A549 (cell line): ENCODE measurements around the gene PEPD. TPM values are rescaled to one million over a fixed set of nuclear protein-coding genes. Genes with fewer than 3 reads are reported as not detected.

Source experiments
- ATAC-seq, 2 experiments: fragments of 200-7000 bp in 1 of 2; fragments of >200 bp in 1 of 2; cut with Nextera tagmentation in 1 of 2; cut with Tn5 transposase in 1 of 2; 3 replicates each; pipeline versions ENCODE4 v1.8.0 to v1.9.1; 2018 to 2020; ENCODE audit warnings: mild to moderate bottlenecking in 1 of 2, moderate library complexity in 1 of 2
- CTCF ChIA-PET: fragments of 300-600 bp; sonication (Branson Sonifier 250); formaldehyde crosslinking; extraction: SDS; loops from one replicate; lab custom pipeline; 2021; ENCODE audit warnings: antibody characterized with exemption, inconsistent platforms; lab: Yijun Ruan, JAX
- POLR2A ChIA-PET: fragments of 350-600 bp; formaldehyde crosslinking; extraction: SDS; loops from one replicate; lab custom pipeline; 2021; ENCODE audit warnings: antibody characterized with exemption, inconsistent platforms; lab: Yijun Ruan, JAX
- DNase-seq, 2 experiments: peaks; one replicate each; pipeline versions ENCODE4 v3.0.0 to v3.0.0-alpha.2; 2011 to 2016; ENCODE audit warnings: low read depth in 1 of 2, low spot score in 1 of 2
- FAIRE-seq: peaks from 2 replicates; lab custom pipeline; 2011; peaks lifted over from hg19 to GRCh38; lab: Jason Lieb, UNC
- H3K27ac ChIP-seq, 2 experiments: fragments of >200 bp; sonication (Bioruptor Twin); formaldehyde crosslinking; 3 replicates each; pipeline ENCODE4 v1.5.1; 2016 to 2017
- H3K4me1 ChIP-seq: fragments of >200 bp; sonication (Bioruptor Twin); formaldehyde crosslinking; 3 replicates; pipeline ENCODE4 v1.6.1; 2016
- H3K4me2 ChIP-seq: fragments of >200 bp; sonication (Bioruptor Twin); formaldehyde crosslinking; 3 replicates; pipeline ENCODE4 v1.6.1; 2016
- H3K4me3 ChIP-seq: fragments of >200 bp; sonication (Bioruptor Twin); formaldehyde crosslinking; 3 replicates; pipeline ENCODE4 v1.5.1; 2016
- H3K9me3 ChIP-seq: fragments of >200 bp; sonication (Bioruptor Twin); formaldehyde crosslinking; 3 replicates; pipeline ENCODE4 v1.6.1; 2016
- BHLHE40 ChIP-seq: IDR thresholded peaks from 2 replicates; pipeline ENCODE4 v1.6.1; 2012; ENCODE audit warnings: low read depth, low read length, inconsistent platforms
- CBX2 ChIP-seq: fragments of 200-600 bp; sonication (generic); IDR thresholded peaks from 2 replicates; pipeline ENCODE4 v1.6.1; 2016; ENCODE audit warnings: low read depth, mild to moderate bottlenecking, borderline replicate concordance
- CBX8 ChIP-seq: fragments of 200-600 bp; sonication (generic); IDR thresholded peaks from 2 replicates; pipeline ENCODE4 v1.6.1; 2016
- CHD4 ChIP-seq: fragments of 200-600 bp; sonication (generic); IDR thresholded peaks from 2 replicates; pipeline ENCODE4 v1.6.1; 2016; ENCODE audit warnings: antibody characterized with exemption, mild to moderate bottlenecking, borderline replicate concordance
- EHF ChIP-seq: fragments of 250-450 bp; sonication (Bioruptor Pico); IDR thresholded peaks from 2 replicates; pipeline ENCODE4 v1.5.0; 2020; ENCODE audit warnings: mild to moderate bottlenecking
- EHMT2 ChIP-seq: fragments of 200-600 bp; sonication (generic); IDR thresholded peaks from 2 replicates; pipeline ENCODE4 v1.6.1; 2016; ENCODE audit warnings: antibody characterized with exemption, low read depth, mild to moderate bottlenecking, moderate library complexity
- EP300 ChIP-seq, 2 experiments: fragments of >200 bp; sonication (Bioruptor Twin); formaldehyde crosslinking; IDR thresholded peaks; 2 replicates in 1 of 2; 3 replicates in 1 of 2; pipeline ENCODE4 v1.6.1; 2016 to 2017
- ESRRA ChIP-seq: fragments of 150-350 bp; IDR thresholded peaks from 2 replicates; pipeline ENCODE4 v1.6.1; 2014; ENCODE audit warnings: mild to moderate bottlenecking, low read length, borderline replicate concordance
- FOSB ChIP-seq: fragments of 250-450 bp; sonication (Bioruptor Pico); IDR thresholded peaks from 2 replicates; pipeline ENCODE4 v1.5.0; 2020; ENCODE audit warnings: mild to moderate bottlenecking, moderate library complexity
- FOSL2 ChIP-seq, 2 experiments: fragments of 450-650 bp in 1 of 2; fragments of >200 bp in 1 of 2; sonication (Bioruptor Twin) in 1 of 2; formaldehyde crosslinking; IDR thresholded peaks; 2 replicates each; pipeline versions ENCODE4 v1.5.0 to v1.6.1; 2016 to 2020; ENCODE audit warnings: mild to moderate bottlenecking in 1 of 2, moderate library complexity in 1 of 2
- HDAC2 ChIP-seq: fragments of 200-600 bp; sonication (generic); IDR thresholded peaks from 2 replicates; pipeline ENCODE4 v1.6.1; 2016
- HOXB5 ChIP-seq: fragments of 250-450 bp; sonication (Bioruptor Pico); IDR thresholded peaks from 2 replicates; pipeline ENCODE4 v1.5.0; 2020; ENCODE audit warnings: mild to moderate bottlenecking, moderate library complexity
- JUNB ChIP-seq: fragments of >200 bp; sonication (Bioruptor Twin); formaldehyde crosslinking; IDR thresholded peaks from 2 replicates; pipeline ENCODE4 v1.6.1; 2016
- MAFK ChIP-seq: fragments of 450-650 bp; IDR thresholded peaks from 2 replicates; pipeline ENCODE4 v1.6.1; 2014; ENCODE audit not compliant: partially characterized antibody
- NFE2L2 ChIP-seq: fragments of 150-350 bp; conservative IDR thresholded peaks from 2 replicates; pipeline ENCODE4 v1.6.1; 2014; ENCODE audit warnings: low read length
- RNF2 ChIP-seq: fragments of 200-600 bp; sonication (generic); IDR thresholded peaks from 2 replicates; pipeline ENCODE4 v1.6.1; 2016; ENCODE audit warnings: low read depth, mild to moderate bottlenecking, antibody characterized with exemption, moderate library complexity, borderline replicate concordance
- SREBF2 ChIP-seq: fragments of 450-650 bp; IDR thresholded peaks from 2 replicates; pipeline ENCODE4 v1.6.1; 2014; ENCODE audit warnings: mild to moderate bottlenecking, moderate library complexity
- ZC3H11A ChIP-seq: fragments of 450-650 bp; IDR thresholded peaks from 2 replicates; pipeline ENCODE4 v1.6.1; 2014; ENCODE audit warnings: antibody characterized with exemption, mild to moderate bottlenecking
- ZFP36 ChIP-seq: fragments of 450-650 bp; IDR thresholded peaks from 2 replicates; pipeline ENCODE4 v1.6.1; 2014; ENCODE audit warnings: borderline replicate concordance; ENCODE audit not compliant: partially characterized antibody
- ZNF302 ChIP-seq: fragments of 250-450 bp; sonication (Bioruptor Pico); IDR thresholded peaks from 2 replicates; pipeline ENCODE4 v1.9.0; 2021; ENCODE audit warnings: inconsistent platforms, mild to moderate bottlenecking, moderate library complexity
- ZSCAN20 ChIP-seq: fragments of 250-450 bp; sonication (Bioruptor Pico); IDR thresholded peaks from 2 replicates; pipeline ENCODE4 v1.8.0; 2022; ENCODE audit warnings: mild to moderate bottlenecking, moderate library complexity
- WGBS: methylation state at CpG from one replicate; pipeline ENCODE4 v1.1.6; 2017; ENCODE audit errors: missing lambda C conversion rate; 5-methylcytosine and 5-hydroxymethylcytosine counted together
- polyA plus RNA-seq, 4 experiments: library from polyadenylated mRNA; depleted of rRNA in 3 of 4; stranded (reverse); fragments of >200 nt; fragmentation: RNase III in 1 of 4; extraction: RNeasy Plus Mini Kit Qiagen cat#74134 plus additional on column Dnase treatment in 1 of 4; gene quantifications; 2 replicates in 3 of 4; 3 replicates in 1 of 4; pipeline ENCODE4 v1.2.3, GENCODE V29; 2011 to 2017
- TF ChIP-seq, protein P1 (sequence below): fragments of >200 bp; sonication (Bioruptor Twin); formaldehyde crosslinking; IDR thresholded peaks from 3 replicates; pipeline ENCODE4 v1.6.1; 2016
- TF ChIP-seq, protein P2 (sequence below): fragments of 450-650 bp; IDR thresholded peaks from 2 replicates; pipeline ENCODE4 v1.6.1; 2014; ENCODE audit warnings: antibody characterized with exemption
- TF ChIP-seq, protein P3 (sequence below): fragments of 200-600 bp; sonication (generic); IDR thresholded peaks from 2 replicates; pipeline ENCODE4 v1.6.1; 2016; ENCODE audit warnings: antibody characterized with exemption, mild to moderate bottlenecking, moderate library complexity

Gene PEPD
- polyA plus RNA-seq, 2 of the 4 experiments (the other 2 are of a cell fraction): 85.5 to 100 TPM

DNA sequence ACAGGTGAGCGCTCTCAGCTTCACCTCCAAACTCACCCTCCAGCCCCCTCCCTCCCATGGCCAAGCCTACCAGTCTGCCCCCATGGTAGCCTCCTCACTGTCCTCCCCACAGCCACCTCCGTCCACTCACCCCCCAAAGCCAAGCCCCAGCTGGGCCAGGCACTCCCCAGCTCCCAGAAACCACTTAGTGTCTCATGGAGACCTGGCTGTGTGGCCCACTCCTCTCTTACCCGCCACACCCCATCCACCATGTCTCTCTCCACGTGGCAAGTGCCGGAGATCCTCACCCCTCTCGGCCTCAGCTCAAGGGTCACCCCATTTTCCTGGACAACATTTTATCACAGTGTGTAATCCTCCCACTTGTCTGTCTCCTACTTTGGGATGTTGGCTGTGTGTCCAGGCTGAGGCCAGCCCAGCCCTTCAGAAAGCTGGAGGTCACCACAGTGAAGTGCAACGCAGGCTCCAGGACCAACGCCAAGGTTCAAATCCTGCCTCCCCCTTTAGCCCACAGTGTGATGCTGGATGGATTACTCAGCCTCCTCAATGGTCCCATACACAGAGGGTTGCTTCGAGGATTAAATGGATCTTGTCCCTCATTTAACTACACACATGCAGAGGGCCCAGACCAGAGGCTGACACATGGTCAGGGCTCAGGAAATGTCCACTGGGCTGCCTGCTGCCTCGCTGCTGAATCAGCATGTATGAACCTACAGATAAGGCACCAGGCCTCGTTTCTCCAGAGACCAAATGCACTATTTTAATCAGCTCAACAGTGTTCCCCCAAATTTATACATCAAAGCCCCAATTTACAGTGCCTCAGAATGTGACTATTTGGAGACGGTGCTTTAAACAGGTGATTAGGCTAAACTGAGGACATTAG lies 76.8 kb downstream of the PEPD start:
- H3K4me3 ChIP-seq: no peak overlapping the region
- no peak for ATAC-seq
- DNase-seq: no peak
- H3K27ac ChIP-seq: no peak overlapping the region
- no peak overlapping the region for H3K4me2 ChIP-seq
- no peaks in the 10 kb centered on the region for H3K4me1 ChIP-seq
- FAIRE-seq: peak; percentile 13
- TF ChIP-seq EHF (CRISPR knock-in tag) (no peak), MAFK (peak; percentile 82)
- ChIA-PET POLR2A (no interaction called here), CTCF (interaction anchor here (0.7 to 5.8 kb wide), 8 partner anchors 12 to 333 kb away, joined by 3 to 34 read pairs (median 3); no protein-coding TSS in a partner anchor)
- 81% methylated on average over 12 of the region's 12 CpGs for WGBS
- no peaks in the 10 kb centered on the region for H3K9me3 ChIP-seq

DNA sequence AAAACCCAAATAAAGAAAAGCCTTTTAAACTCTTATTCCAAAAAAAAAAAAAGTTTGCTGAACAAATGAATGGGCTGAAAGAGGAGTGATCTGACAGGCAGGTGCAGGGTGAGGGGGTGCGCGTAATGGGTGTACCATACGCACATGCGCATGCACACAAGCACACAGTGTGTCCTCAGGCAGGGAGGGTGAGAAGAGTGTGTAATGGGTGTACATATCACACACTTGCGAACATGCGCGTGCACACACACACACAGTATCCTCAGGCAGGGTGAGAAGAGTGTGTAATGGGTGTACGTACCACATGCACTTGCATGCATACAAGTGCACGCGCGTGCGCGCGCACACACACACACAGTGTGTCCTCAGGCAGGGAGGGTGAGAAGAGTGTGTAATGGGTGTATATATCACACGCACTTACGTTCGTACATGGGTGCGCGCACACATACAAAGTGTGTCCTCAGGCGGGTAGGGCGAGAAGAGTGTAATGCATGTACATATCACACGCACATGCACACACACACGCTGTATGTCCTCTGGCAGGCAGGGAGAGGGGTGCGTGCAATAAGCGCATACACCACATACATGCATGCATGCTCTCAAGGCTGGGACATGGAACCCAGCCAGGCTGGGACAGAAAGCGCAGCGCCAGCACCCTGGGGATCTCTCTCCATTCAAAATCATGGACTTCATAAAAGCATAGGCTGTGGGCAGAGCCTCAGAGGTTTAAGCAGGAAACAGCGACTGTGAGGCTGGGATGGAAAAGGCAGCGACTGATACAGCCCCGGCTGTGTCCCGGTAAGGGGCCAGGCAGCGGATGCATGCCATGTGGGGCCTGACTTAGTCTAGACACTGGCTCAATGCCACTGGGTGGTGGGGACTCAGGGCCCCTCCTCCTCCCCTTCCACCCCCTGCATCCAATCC lies 77.7 kb downstream of the PEPD start:
- no peak for ATAC-seq
- Histone ChIP-seq H3K27ac (no peak overlapping the region), H3K9me3 (no peaks in the 10 kb centered on the region), H3K4me2 (no peak overlapping the region), H3K4me3 (no peak overlapping the region), H3K4me1 (no peaks in the 10 kb centered on the region)
- no peak for DNase-seq
- no peak for TF ChIP-seq NFE2L2
- no peak for TF ChIP-seq CBX8
- TF ChIP-seq EP300 (IDR thresholded peaks at IDR 0.05): no peak
- TF ChIP-seq ESRRA: no peak
- no peak for TF ChIP-seq FOSB (CRISPR knock-in tag)
- TF ChIP-seq ZNF302 (CRISPR knock-in tag): no peak
- no peak for TF ChIP-seq HDAC2
- no peak for TF ChIP-seq MAFK
- no peak for TF ChIP-seq FOSL2 (IDR thresholded peaks at IDR 0.05)
- TF ChIP-seq FOSL2 (CRISPR knock-in tag; IDR thresholded peaks at IDR 0.05): no peak
- TF ChIP-seq RNF2: no peak
- TF ChIP-seq ZC3H11A: no peak
- no peak for TF ChIP-seq EHMT2
- no peak for TF ChIP-seq ZFP36
- TF ChIP-seq, protein P1, sequence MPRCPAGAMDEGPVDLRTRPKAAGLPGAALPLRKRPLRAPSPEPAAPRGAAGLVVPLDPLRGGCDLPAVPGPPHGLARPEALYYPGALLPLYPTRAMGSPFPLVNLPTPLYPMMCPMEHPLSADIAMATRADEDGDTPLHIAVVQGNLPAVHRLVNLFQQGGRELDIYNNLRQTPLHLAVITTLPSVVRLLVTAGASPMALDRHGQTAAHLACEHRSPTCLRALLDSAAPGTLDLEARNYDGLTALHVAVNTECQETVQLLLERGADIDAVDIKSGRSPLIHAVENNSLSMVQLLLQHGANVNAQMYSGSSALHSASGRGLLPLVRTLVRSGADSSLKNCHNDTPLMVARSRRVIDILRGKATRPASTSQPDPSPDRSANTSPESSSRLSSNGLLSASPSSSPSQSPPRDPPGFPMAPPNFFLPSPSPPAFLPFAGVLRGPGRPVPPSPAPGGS: no peak
- 90% methylated on average over 32 of the region's 32 CpGs for WGBS
- CTCF ChIA-PET: interaction anchor here (1.1 to 5.8 kb wide), 6 partner anchors 11 to 334 kb away, joined by 3 to 34 read pairs (median 4); no protein-coding TSS in a partner anchor
- peak; percentile 82 for FAIRE-seq
- POLR2A ChIA-PET: no interaction called here

DNA sequence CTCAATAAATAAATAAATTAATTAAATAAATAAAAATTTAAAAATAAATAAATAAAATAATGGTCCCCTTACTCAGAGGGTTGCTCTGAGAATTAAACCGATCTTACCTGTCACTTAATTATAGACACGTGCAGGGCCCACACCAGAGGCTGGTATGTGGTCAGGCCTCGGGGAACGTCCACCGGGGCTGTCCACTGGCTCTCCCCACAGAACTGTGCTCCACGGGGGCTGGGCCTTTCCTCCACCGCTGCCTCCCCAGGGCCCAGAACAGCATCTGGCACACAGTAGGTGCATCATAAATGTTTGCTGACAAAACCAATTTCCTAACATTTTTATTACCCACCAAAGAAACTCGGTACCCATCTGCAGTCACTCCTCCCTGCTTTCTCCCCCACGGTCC lies 78.9 kb downstream of the PEPD start:
- Histone ChIP-seq H3K27ac (no peak overlapping the region), H3K4me1 (no peaks in the 10 kb centered on the region), H3K4me2 (no peak overlapping the region), H3K9me3 (no peaks in the 10 kb centered on the region), H3K4me3 (no peak overlapping the region)
- no peak for FAIRE-seq
- ChIA-PET POLR2A (no interaction called here), CTCF (interaction anchor here (0.7 to 6.3 kb wide), 5 partner anchors 11 to 328 kb away, joined by 3 to 61 read pairs (median 11); no protein-coding TSS in a partner anchor)
- DNase-seq: no peak
- no peak for ATAC-seq
- WGBS: 84% methylated on average over 9 of the region's 9 CpGs
- TF ChIP-seq, protein P1: no peak
- TF ChIP-seq BHLHE40 (no peak), CHD4 (no peak), SREBF2 (no peak), ZSCAN20 (CRISPR knock-in tag) (no peak), RNF2 (no peak), HOXB5 (no peak), EHF (CRISPR knock-in tag) (no peak), HDAC2 (no peak), CBX2 (no peak), JUNB (no peak)
- TF ChIP-seq, protein P2, sequence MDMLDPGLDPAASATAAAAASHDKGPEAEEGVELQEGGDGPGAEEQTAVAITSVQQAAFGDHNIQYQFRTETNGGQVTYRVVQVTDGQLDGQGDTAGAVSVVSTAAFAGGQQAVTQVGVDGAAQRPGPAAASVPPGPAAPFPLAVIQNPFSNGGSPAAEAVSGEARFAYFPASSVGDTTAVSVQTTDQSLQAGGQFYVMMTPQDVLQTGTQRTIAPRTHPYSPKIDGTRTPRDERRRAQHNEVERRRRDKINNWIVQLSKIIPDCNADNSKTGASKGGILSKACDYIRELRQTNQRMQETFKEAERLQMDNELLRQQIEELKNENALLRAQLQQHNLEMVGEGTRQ: no peak
- TF ChIP-seq, protein P3, sequence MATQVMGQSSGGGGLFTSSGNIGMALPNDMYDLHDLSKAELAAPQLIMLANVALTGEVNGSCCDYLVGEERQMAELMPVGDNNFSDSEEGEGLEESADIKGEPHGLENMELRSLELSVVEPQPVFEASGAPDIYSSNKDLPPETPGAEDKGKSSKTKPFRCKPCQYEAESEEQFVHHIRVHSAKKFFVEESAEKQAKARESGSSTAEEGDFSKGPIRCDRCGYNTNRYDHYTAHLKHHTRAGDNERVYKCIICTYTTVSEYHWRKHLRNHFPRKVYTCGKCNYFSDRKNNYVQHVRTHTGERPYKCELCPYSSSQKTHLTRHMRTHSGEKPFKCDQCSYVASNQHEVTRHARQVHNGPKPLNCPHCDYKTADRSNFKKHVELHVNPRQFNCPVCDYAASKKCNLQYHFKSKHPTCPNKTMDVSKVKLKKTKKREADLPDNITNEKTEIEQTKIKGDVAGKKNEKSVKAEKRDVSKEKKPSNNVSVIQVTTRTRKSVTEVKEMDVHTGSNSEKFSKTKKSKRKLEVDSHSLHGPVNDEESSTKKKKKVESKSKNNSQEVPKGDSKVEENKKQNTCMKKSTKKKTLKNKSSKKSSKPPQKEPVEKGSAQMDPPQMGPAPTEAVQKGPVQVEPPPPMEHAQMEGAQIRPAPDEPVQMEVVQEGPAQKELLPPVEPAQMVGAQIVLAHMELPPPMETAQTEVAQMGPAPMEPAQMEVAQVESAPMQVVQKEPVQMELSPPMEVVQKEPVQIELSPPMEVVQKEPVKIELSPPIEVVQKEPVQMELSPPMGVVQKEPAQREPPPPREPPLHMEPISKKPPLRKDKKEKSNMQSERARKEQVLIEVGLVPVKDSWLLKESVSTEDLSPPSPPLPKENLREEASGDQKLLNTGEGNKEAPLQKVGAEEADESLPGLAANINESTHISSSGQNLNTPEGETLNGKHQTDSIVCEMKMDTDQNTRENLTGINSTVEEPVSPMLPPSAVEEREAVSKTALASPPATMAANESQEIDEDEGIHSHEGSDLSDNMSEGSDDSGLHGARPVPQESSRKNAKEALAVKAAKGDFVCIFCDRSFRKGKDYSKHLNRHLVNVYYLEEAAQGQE: no peak
